PC-9 (cell line): Measurements from ENCODE around the gene HOXA11. TPM values are rescaled to one million over a fixed set of nuclear protein-coding genes. Genes with fewer than 3 reads are reported as not detected.

ENCODE experiments used
- BruUV-seq: library from RNA; stranded (reverse); fragments of 400-500 nt; replicated peaks from 2 replicates; lab custom pipeline; 2021; lab: Mats Ljungman, UMichigan
- CTCF ChIA-PET: fragments of 300-600 bp; sonication (Branson Sonifier 250); formaldehyde crosslinking; loops from one replicate; lab custom pipeline; 2022; ENCODE audit warnings: antibody characterized with exemption; lab: Charles Lee
- POLR2A ChIA-PET: fragments of 300-600 bp; sonication (Branson Sonifier 250); formaldehyde crosslinking; loops from one replicate; lab custom pipeline; 2022; ENCODE audit warnings: antibody characterized with exemption; ENCODE audit not compliant: unreplicated experiment; lab: Charles Lee
- DNase-seq, 2 experiments: peaks; one replicate each; pipeline versions ENCODE4 v3.0.0 to v3.0.0-alpha.2; 2015 to 2022; ENCODE audit warnings: mixed read lengths in 1 of 2
- H2AFZ ChIP-seq: fragments of 200-600 bp; sonication (generic); 2 replicates; pipeline ENCODE4 v1.8.1; 2017; ENCODE audit warnings: antibody characterized with exemption
- H3F3A ChIP-seq: fragments of 200-600 bp; sonication (generic); 2 replicates; pipeline ENCODE4 v1.8.1; 2017; ENCODE audit warnings: antibody characterized with exemption, mild to moderate bottlenecking, low read depth; ENCODE audit not compliant: insufficient read depth
- H3K27ac ChIP-seq: fragments of 200-600 bp; sonication (generic); 2 replicates; pipeline ENCODE4 v1.6.1; 2016; ENCODE audit warnings: mixed run types
- H3K27me3 ChIP-seq: fragments of 200-600 bp; sonication (generic); 2 replicates; pipeline ENCODE4 v1.6.1; 2016; ENCODE audit warnings: low read depth, mixed run types; ENCODE audit not compliant: insufficient read depth
- H3K36me3 ChIP-seq: fragments of 200-600 bp; sonication (generic); 2 replicates; pipeline ENCODE4 v1.6.1; 2016; ENCODE audit warnings: low read depth, mixed run types
- H3K4me1 ChIP-seq: fragments of 200-600 bp; sonication (generic); replicated peaks from 2 replicates; pipeline ENCODE4 v1.6.1; 2016; ENCODE audit warnings: mixed run types; ENCODE audit not compliant: insufficient read depth
- H3K4me2 ChIP-seq: fragments of 200-600 bp; sonication (generic); 2 replicates; pipeline ENCODE4 v1.6.1; 2017; ENCODE audit warnings: mixed run types
- H3K4me3 ChIP-seq: fragments of 200-600 bp; sonication (generic); 2 replicates; pipeline ENCODE4 v1.6.1; 2016; ENCODE audit warnings: mixed run types
- H3K79me2 ChIP-seq: fragments of 200-600 bp; sonication (generic); 2 replicates; pipeline ENCODE4 v1.6.1; 2017; ENCODE audit warnings: low read depth, mixed run types
- H3K9me2 ChIP-seq: fragments of 200-600 bp; sonication (generic); 2 replicates; pipeline ENCODE4 v1.8.1; 2017; ENCODE audit warnings: mild to moderate bottlenecking; ENCODE audit not compliant: insufficient read depth
- H3K9me3 ChIP-seq: fragments of 200-600 bp; sonication (generic); 2 replicates; pipeline ENCODE4 v1.8.1; 2016; ENCODE audit warnings: low read depth; ENCODE audit not compliant: insufficient read depth
- H4K20me1 ChIP-seq: fragments of 200-600 bp; sonication (generic); 2 replicates; pipeline ENCODE4 v1.8.1; 2017; ENCODE audit not compliant: insufficient read depth
- CTCF ChIP-seq: fragments of 200-600 bp; sonication (generic); conservative IDR thresholded peaks from 2 replicates; pipeline ENCODE4 v1.6.1; 2017; ENCODE audit warnings: mixed run types, antibody characterized with exemption, mild to moderate bottlenecking, moderate library complexity
- EZH2 ChIP-seq: fragments of 200-600 bp; sonication (generic); IDR thresholded peaks from 2 replicates; pipeline ENCODE4 v1.8.0; 2017; ENCODE audit warnings: antibody characterized with exemption, low read depth
- intact Hi-C: fragments of 100-400 bp; cut with micrococcal nuclease; formaldehyde crosslinking; loops from one replicate; pipeline ENCODE4 v1.10.0; 2022; ENCODE audit not compliant: unreplicated experiment
- total RNA-seq: library from RNA; stranded (reverse); gene quantifications from 2 replicates; pipeline ENCODE4 v1.2.3, GENCODE V29; 2021

The HOXA11 gene
- total RNA-seq, 1 experiment from 2014 or later: 0.26 TPM

GRCh38 chr7:27219821-27220220 lies 34.8 kb upstream of the HOXA11 start:
- no TSS peak for BruUV-seq
- Histone ChIP-seq H3K36me3 (no peaks in the 10 kb centered on the region), H3K9me2 (no peaks in the 10 kb centered on the region), H3K79me2 (no peaks in the 10 kb centered on the region), H3K27ac (no peak overlapping the region), H2AFZ (no peak overlapping the region), H3K4me3 (no peak overlapping the region), H3K4me2 (no peak overlapping the region), H3K27me3 (no peaks in the 10 kb centered on the region), H4K20me1 (no peaks in the 10 kb centered on the region), H3F3A (no peaks in the 10 kb centered on the region), H3K4me1 (no peaks in the 10 kb centered on the region), H3K9me3 (no peaks in the 10 kb centered on the region)
- POLR2A ChIA-PET: no interaction called here
- TF ChIP-seq EZH2 (no peak), CTCF (no peak)
- DNase-seq: no peak
- CTCF ChIA-PET: no interaction called here
- intact Hi-C loops: no loop called here

GRCh38 chr7:27217951-27218350 lies 32.9 kb upstream of the HOXA11 start:
- no peak for DNase-seq
- Histone ChIP-seq H4K20me1 (no peaks in the 10 kb centered on the region), H3K79me2 (no peaks in the 10 kb centered on the region), H3K9me3 (no peaks in the 10 kb centered on the region), H2AFZ (no peak overlapping the region), H3F3A (no peaks in the 10 kb centered on the region), H3K4me1 (no peaks in the 10 kb centered on the region), H3K36me3 (no peaks in the 10 kb centered on the region), H3K27me3 (no peaks in the 10 kb centered on the region), H3K4me3 (no peak overlapping the region), H3K9me2 (no peaks in the 10 kb centered on the region), H3K27ac (no peak overlapping the region), H3K4me2 (no peak overlapping the region)
- intact Hi-C loops: no loop called here
- CTCF ChIA-PET: interaction anchor here (0.6 kb wide), 1 partner anchor 10 kb away, joined by 5 read pairs; no protein-coding TSS in a partner anchor
- POLR2A ChIA-PET: no interaction called here
- no TSS peak for BruUV-seq
- TF ChIP-seq CTCF (no peak), EZH2 (no peak)

DNA sequence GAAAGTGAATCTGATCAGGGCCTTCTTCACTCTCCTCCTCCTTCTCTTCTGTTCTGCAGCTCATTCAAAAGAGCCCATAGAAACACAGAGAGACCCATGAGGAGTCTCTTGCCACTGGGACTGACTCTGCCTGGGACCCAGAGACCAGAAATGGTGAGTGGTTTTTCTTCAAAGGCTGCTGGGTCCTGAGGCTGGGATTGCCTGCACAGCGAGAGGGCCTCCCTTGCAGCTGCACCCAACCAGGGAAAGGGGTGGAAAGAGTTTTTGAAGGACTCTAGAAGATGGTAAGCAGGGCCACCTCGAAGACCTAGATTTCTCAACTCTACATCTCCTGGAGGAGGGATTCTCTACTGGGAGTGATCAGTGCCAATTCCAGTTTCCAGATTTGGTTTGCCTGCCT lies 30.3 kb upstream of the HOXA11 start:
- Histone ChIP-seq H4K20me1 (no peaks in the 10 kb centered on the region), H3K4me1 (no peaks in the 10 kb centered on the region), H3K27me3 (no peaks in the 10 kb centered on the region), H2AFZ (no peak overlapping the region), H3K4me2 (no peak overlapping the region), H3K9me2 (no peaks in the 10 kb centered on the region), H3F3A (no peaks in the 10 kb centered on the region), H3K27ac (no peak overlapping the region), H3K4me3 (no peak overlapping the region), H3K79me2 (no peaks in the 10 kb centered on the region), H3K9me3 (no peaks in the 10 kb centered on the region), H3K36me3 (no peaks in the 10 kb centered on the region)
- DNase-seq: no peak
- no peak for TF ChIP-seq CTCF
- TF ChIP-seq EZH2: no peak
- ChIA-PET POLR2A (no interaction called here), CTCF (no interaction called here)
- no TSS peak for BruUV-seq
- intact Hi-C loops: no loop called here
